K562 (cell line): ENCODE data around the gene ATP1A3. TPM values are rescaled to one million over a fixed set of nuclear protein-coding genes. Genes with fewer than 3 reads are reported as not detected.

ENCODE experiments used
- CHD1 ChIP-seq: fragments of 200-600 bp; sonication (generic); IDR thresholded peaks from one replicate; pipeline ENCODE4 v1.6.1; 2012; ENCODE audit warnings: mild to moderate bottlenecking, moderate library complexity, low read length, inconsistent platforms
- CHD4 ChIP-seq: fragments of 200-600 bp; sonication (generic); IDR thresholded peaks from 3 replicates; pipeline ENCODE4 v1.6.1; 2012; ENCODE audit warnings: low read depth, mild to moderate bottlenecking, mixed read lengths, low read length, inconsistent platforms; ENCODE audit not compliant: insufficient read depth, insufficient replicate concordance, poor library complexity, severe bottlenecking
- HDAC2 ChIP-seq: fragments of 450-650 bp; IDR thresholded peaks from 2 replicates; pipeline ENCODE4 v1.6.1; 2016; ENCODE audit warnings: mild to moderate bottlenecking
- HOXB6 ChIP-seq: fragments of 250-450 bp; sonication (Bioruptor Pico); IDR thresholded peaks from 2 replicates; pipeline ENCODE4 v1.5.1; 2022; ENCODE audit warnings: mild to moderate bottlenecking, borderline replicate concordance
- PCBP1 ChIP-seq: fragments of 200-400 bp; formaldehyde crosslinking; IDR thresholded peaks from 2 replicates; pipeline ENCODE4 v1.6.1; 2018; ENCODE audit warnings: mild to moderate bottlenecking, low read depth, low read length; ENCODE audit not compliant: poor library complexity, severe bottlenecking
- PKNOX1 ChIP-seq: fragments of 450-650 bp; IDR thresholded peaks from 2 replicates; pipeline ENCODE4 v1.6.1; 2016
- REST ChIP-seq, 2 experiments: fragments of 450-650 bp; formaldehyde crosslinking in 1 of 2; IDR thresholded peaks; 2 replicates each; pipeline versions ENCODE4 v1.4.0 to v1.6.1; 2014 to 2020; ENCODE audit warnings: mild to moderate bottlenecking in 2 of 2, borderline replicate concordance in 1 of 2, low read depth in 1 of 2
- TAF9B ChIP-seq: fragments of 450-650 bp; IDR thresholded peaks from 2 replicates; pipeline ENCODE4 v1.6.1; 2018; ENCODE audit warnings: mild to moderate bottlenecking; ENCODE audit not compliant: partially characterized antibody
- XRCC3 ChIP-seq: fragments of 450-650 bp; IDR thresholded peaks from 2 replicates; pipeline ENCODE4 v1.6.1; 2017; ENCODE audit warnings: mild to moderate bottlenecking, moderate library complexity
- ZBTB7A ChIP-seq: IDR thresholded peaks from 2 replicates; pipeline ENCODE4 v1.6.1; 2011; ENCODE audit warnings: low read depth, mild to moderate bottlenecking, low read length, moderate library complexity, borderline replicate concordance; ENCODE audit not compliant: control insufficient read depth
- ZNF274 ChIP-seq: IDR thresholded peaks from 2 replicates; pipeline ENCODE4 v1.6.1; 2011; ENCODE audit warnings: low read depth, mild to moderate bottlenecking, low read length, moderate library complexity, borderline replicate concordance
- ZNF507 ChIP-seq: conservative IDR thresholded peaks from 2 replicates; pipeline ENCODE4 v1.6.1; 2017; ENCODE audit warnings: missing genetic modification characterization, missing compliant biosample characterization
- ZNF830 ChIP-seq: fragments of 250-450 bp; sonication (Bioruptor Pico); IDR thresholded peaks from 2 replicates; pipeline ENCODE4 v1.5.0; 2021; ENCODE audit warnings: mild to moderate bottlenecking
- polyA plus RNA-seq, 8 experiments: library from polyadenylated mRNA; depleted of rRNA in 4 of 8; stranded (reverse) in 5 of 8; unstranded in 3 of 8; fragments of >200 nt; fragmentation: Nextera tagmentation in 2 of 8; fragmentation: Illumina TruSeq in 1 of 8; extraction: Ambion mirVana in 2 of 8; extraction: Trizol in 1 of 8; gene quantifications; 2 replicates each; pipeline versions ENCODE4 v1.2.1 to v1.2.3, GENCODE V29; 2011 to 2014; ENCODE audit warnings: inconsistent platforms in 1 of 8, missing spikeins in 1 of 8
- total RNA-seq, 7 experiments: library from RNA; depleted of rRNA in 6 of 7; stranded (reverse); fragments of >200 nt in 6 of 7; fragmentation: Illumina TruSeq in 2 of 7; extraction: Trizol in 2 of 7; gene quantifications; 2 replicates each; pipeline versions ENCODE4 v1.2.1 to v1.2.3, GENCODE V29; 2011 to 2021; ENCODE audit warnings: low replicate concordance in 1 of 7
- TF ChIP-seq, protein P1 (sequence below), 2 experiments: fragments of 450-650 bp; IDR thresholded peaks; 2 replicates each; pipeline ENCODE4 v1.6.1; 2018; ENCODE audit warnings: mild to moderate bottlenecking in 2 of 2, low read depth in 1 of 2; ENCODE audit not compliant: partially characterized antibody in 2 of 2

Gene ATP1A3
- total and polyA plus RNA-seq, 9 of the 15 experiments (the other 6 are each of a cell fraction or from before 2014, with no cell fraction given) = 0.03 to 1.0 (median 0.17) TPM; not detected in 3

- no peak for TF ChIP-seq ZNF830 (CRISPR knock-in tag)
- no peak for TF ChIP-seq ZNF274
- TF ChIP-seq, protein P1, sequence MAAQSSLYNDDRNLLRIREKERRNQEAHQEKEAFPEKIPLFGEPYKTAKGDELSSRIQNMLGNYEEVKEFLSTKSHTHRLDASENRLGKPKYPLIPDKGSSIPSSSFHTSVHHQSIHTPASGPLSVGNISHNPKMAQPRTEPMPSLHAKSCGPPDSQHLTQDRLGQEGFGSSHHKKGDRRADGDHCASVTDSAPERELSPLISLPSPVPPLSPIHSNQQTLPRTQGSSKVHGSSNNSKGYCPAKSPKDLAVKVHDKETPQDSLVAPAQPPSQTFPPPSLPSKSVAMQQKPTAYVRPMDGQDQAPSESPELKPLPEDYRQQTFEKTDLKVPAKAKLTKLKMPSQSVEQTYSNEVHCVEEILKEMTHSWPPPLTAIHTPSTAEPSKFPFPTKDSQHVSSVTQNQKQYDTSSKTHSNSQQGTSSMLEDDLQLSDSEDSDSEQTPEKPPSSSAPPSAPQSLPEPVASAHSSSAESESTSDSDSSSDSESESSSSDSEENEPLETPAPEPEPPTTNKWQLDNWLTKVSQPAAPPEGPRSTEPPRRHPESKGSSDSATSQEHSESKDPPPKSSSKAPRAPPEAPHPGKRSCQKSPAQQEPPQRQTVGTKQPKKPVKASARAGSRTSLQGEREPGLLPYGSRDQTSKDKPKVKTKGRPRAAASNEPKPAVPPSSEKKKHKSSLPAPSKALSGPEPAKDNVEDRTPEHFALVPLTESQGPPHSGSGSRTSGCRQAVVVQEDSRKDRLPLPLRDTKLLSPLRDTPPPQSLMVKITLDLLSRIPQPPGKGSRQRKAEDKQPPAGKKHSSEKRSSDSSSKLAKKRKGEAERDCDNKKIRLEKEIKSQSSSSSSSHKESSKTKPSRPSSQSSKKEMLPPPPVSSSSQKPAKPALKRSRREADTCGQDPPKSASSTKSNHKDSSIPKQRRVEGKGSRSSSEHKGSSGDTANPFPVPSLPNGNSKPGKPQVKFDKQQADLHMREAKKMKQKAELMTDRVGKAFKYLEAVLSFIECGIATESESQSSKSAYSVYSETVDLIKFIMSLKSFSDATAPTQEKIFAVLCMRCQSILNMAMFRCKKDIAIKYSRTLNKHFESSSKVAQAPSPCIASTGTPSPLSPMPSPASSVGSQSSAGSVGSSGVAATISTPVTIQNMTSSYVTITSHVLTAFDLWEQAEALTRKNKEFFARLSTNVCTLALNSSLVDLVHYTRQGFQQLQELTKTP (IDR thresholded peaks at IDR 0.05; ENCODE audit: low read depth in 1 of 2, partially characterized antibody in 2 of 2) = no peak
- peak; percentile 92 for TF ChIP-seq CHD4
- TF ChIP-seq CHD1 = no peak
- TF ChIP-seq PKNOX1 = no peak
- no peak for TF ChIP-seq TAF9B
- no peak for TF ChIP-seq HOXB6
- no peak for TF ChIP-seq XRCC3
- TF ChIP-seq ZBTB7A = 0 out of 2 replicates have a peak, but pooled peaks have one; percentile 7
- no peak for TF ChIP-seq REST (IDR thresholded peaks at IDR 0.05; ENCODE audit: borderline replicate concordance)
- no peak for TF ChIP-seq REST (CRISPR knock-in tag; IDR thresholded peaks at IDR 0.05; ENCODE audit: low read depth)
- TF ChIP-seq PCBP1 = no peak
- TF ChIP-seq HDAC2 = peak; percentile 90; the same call in 1 of the 2 replicates
- no peak for TF ChIP-seq ZNF507
These were observed 64.4 kb downstream of the ATP1A3 start (continued) for GRCh38 chr19:41929536-41930071.
